HG03280 (cell line): ENCODE results near the gene CST7.

Experiments
- ATAC-seq: cut with Tn5 transposase; IDR thresholded peaks from one replicate; pipeline ENCODE4 v1.9.1; 2021; ENCODE audit warnings: mild to moderate bottlenecking, moderate library complexity; ENCODE audit not compliant: unreplicated experiment

The CST7 gene

GRCh38 chr20:24963672-24964505, 14.8 kb downstream of the CST7 start:
- no peak for ATAC-seq

GRCh38 chr20:24964506-24964840, 15.4 kb downstream of the CST7 start:
- ATAC-seq: no peak

- no peak for ATAC-seq
These were observed 16.2 kb downstream of the CST7 start for GRCh38 chr20:24965065-24965919.

- ATAC-seq: no peak
These were observed 17.4 kb downstream of the CST7 start for GRCh38 chr20:24966317-24967012.

- no peak for ATAC-seq
These were observed 19.3 kb downstream of the CST7 start for GRCh38 chr20:24968278-24968800.

GRCh38 chr20:24969186-24970029, 20.3 kb downstream of the CST7 start:
- no peak for ATAC-seq

GRCh38 chr20:24970030-24970553, 21.0 kb downstream of the CST7 start:
- ATAC-seq: no peak

GRCh38 chr20:24970754-24971153, 21.7 kb downstream of the CST7 start:
- no peak for ATAC-seq

GRCh38 chr20:24971376-24972101, 22.5 kb downstream of the CST7 start:
- ATAC-seq: no peak

GRCh38 chr20:24972341-24972740, 23.3 kb downstream of the CST7 start:
- no peak for ATAC-seq

GRCh38 chr20:24977336-24977735, 28.3 kb downstream of the CST7 start:
- ATAC-seq: no peak

- ATAC-seq: no peak
These were observed 28.7 kb downstream of the CST7 start for GRCh38 chr20:24977797-24978196.

- ATAC-seq: no peak
These were observed 29.4 kb downstream of the CST7 start for GRCh38 chr20:24978513-24978912.

GRCh38 chr20:24979036-24979960, 30.2 kb downstream of the CST7 start:
- no peak for ATAC-seq

- no peak for ATAC-seq
These were observed 31.4 kb downstream of the CST7 start for GRCh38 chr20:24980291-24981053.

- no peak for ATAC-seq
These were observed 32.2 kb downstream of the CST7 start for GRCh38 chr20:24981282-24981681.

- ATAC-seq: no peak
These were observed 32.7 kb downstream of the CST7 start for GRCh38 chr20:24981790-24982189.

GRCh38 chr20:24983896-24984295, 34.8 kb downstream of the CST7 start:
- ATAC-seq: no peak
